Smooth muscle cell (in vitro differentiated cells): ENCODE measurements around the gene ABHD2. TPM values are rescaled to one million over a fixed set of nuclear protein-coding genes. Genes with fewer than 3 reads are reported as not detected.

Source experiments
- DNase-seq: peaks from one replicate; lab custom pipeline; 2025; ENCODE audit not compliant: unreplicated experiment; lab: John Stamatoyannopoulos, UW
- H2AFZ ChIP-seq: fragments of 200-600 bp; sonication (generic); 2 replicates; pipeline ENCODE4 v1.6.0; 2016; ENCODE audit warnings: antibody characterized with exemption, low read depth, mild to moderate bottlenecking
- H3F3A ChIP-seq: fragments of 200-600 bp; sonication (generic); 2 replicates; pipeline ENCODE4 v1.6.0; 2017; ENCODE audit warnings: antibody characterized with exemption, low read depth
- H3K27ac ChIP-seq: fragments of 200-600 bp; sonication (generic); 2 replicates; pipeline ENCODE4 v1.5.1; 2016; ENCODE audit warnings: low read depth, mild to moderate bottlenecking
- H3K27me3 ChIP-seq: fragments of 200-600 bp; sonication (generic); 2 replicates; pipeline ENCODE4 v1.6.1; 2016; ENCODE audit warnings: low read depth, mild to moderate bottlenecking
- H3K36me3 ChIP-seq: fragments of 200-600 bp; sonication (generic); 2 replicates; pipeline ENCODE4 v1.5.1; 2016; ENCODE audit warnings: low read depth
- H3K4me1 ChIP-seq: fragments of 200-600 bp; sonication (generic); 2 replicates; pipeline ENCODE4 v1.5.1; 2016; ENCODE audit warnings: low read depth
- H3K4me2 ChIP-seq: fragments of 200-600 bp; sonication (generic); 2 replicates; pipeline ENCODE4 v1.6.0; 2016; ENCODE audit warnings: mild to moderate bottlenecking
- H3K4me3 ChIP-seq: fragments of 200-600 bp; sonication (generic); 2 replicates; pipeline ENCODE4 v1.5.1; 2016; ENCODE audit warnings: mild to moderate bottlenecking
- H3K79me2 ChIP-seq: fragments of 200-600 bp; sonication (generic); 2 replicates; pipeline ENCODE4 v1.6.0; 2016; ENCODE audit warnings: low read depth, mild to moderate bottlenecking
- H3K9ac ChIP-seq: fragments of 200-600 bp; sonication (generic); 2 replicates; pipeline ENCODE4 v1.6.0; 2016; ENCODE audit warnings: low read depth
- H3K9me3 ChIP-seq: fragments of 200-600 bp; sonication (generic); replicated peaks from 2 replicates; pipeline ENCODE4 v1.5.1; 2016; ENCODE audit warnings: low read depth
- H4K20me1 ChIP-seq: fragments of 200-600 bp; sonication (generic); 2 replicates; pipeline ENCODE4 v1.6.0; 2016; ENCODE audit warnings: low read depth
- CTCF ChIP-seq: fragments of 200-600 bp; sonication (generic); IDR thresholded peaks from 2 replicates; pipeline ENCODE4 v1.5.1; 2017; ENCODE audit warnings: borderline replicate concordance, mild to moderate bottlenecking, antibody characterized with exemption; ENCODE audit not compliant: insufficient read depth, poor library complexity, severe bottlenecking
- WGBS: methylation state at CpG from one replicate; pipeline ENCODE4 v1.1.7; 2016; ENCODE audit warnings: low lambda C conversion rate; 5-methylcytosine and 5-hydroxymethylcytosine counted together
- polyA plus RNA-seq: library from polyadenylated mRNA; unstranded; fragments of >200 nt; fragmentation: Nextera tagmentation; extraction: Ambion mirVana; gene quantifications from 2 replicates; pipeline ENCODE4 v1.2.1, GENCODE V29; 2016
- total RNA-seq: library from RNA; depleted of rRNA; stranded (reverse); fragments of >200 nt; gene quantifications from 2 replicates; pipeline ENCODE4 v1.2.3, GENCODE V29; 2014

ABHD2 gene
- total and polyA plus RNA-seq, 2 experiments from 2014 or later = 9.4 to 23.9 TPM

GRCh38 chr15:89109238-89109637 is 21.0 kb downstream of the ABHD2 start:
- peaks cover 4% of the 10 kb centered on the region for H3K79me2 ChIP-seq
- no peak overlapping the region for H2AFZ ChIP-seq
- no peak overlapping the region for H3K4me2 ChIP-seq
- no peak overlapping the region for H3K9ac ChIP-seq
- no peak overlapping the region for H3K27ac ChIP-seq
- H3K27me3 ChIP-seq = no peaks in the 10 kb centered on the region
- H3K9me3 ChIP-seq = no peaks in the 10 kb centered on the region
- no peaks in the 10 kb centered on the region for H4K20me1 ChIP-seq
- 79% methylated on average over 4 of the region's 4 CpGs for WGBS
- H3K36me3 ChIP-seq = no peaks in the 10 kb centered on the region
- TF ChIP-seq CTCF = no peak
- H3F3A ChIP-seq = peaks cover 6% of the 10 kb centered on the region
- H3K4me3 ChIP-seq = no peak overlapping the region
- H3K4me1 ChIP-seq = no peaks in the 10 kb centered on the region
- no peak for DNase-seq

- TF ChIP-seq CTCF = no peak
- no peaks in the 10 kb centered on the region for H3K36me3 ChIP-seq
- H2AFZ ChIP-seq = no peak overlapping the region
- no peak overlapping the region for H3K4me3 ChIP-seq
- peaks cover 4% of the 10 kb centered on the region for H3K79me2 ChIP-seq
- no peak for DNase-seq
- no peak overlapping the region for H3K27ac ChIP-seq
- H3F3A ChIP-seq = no peaks in the 10 kb centered on the region
- 92% methylated on average over 8 of the region's 8 CpGs for WGBS
- no peaks in the 10 kb centered on the region for H3K4me1 ChIP-seq
- no peak overlapping the region for H3K9ac ChIP-seq
- H3K9me3 ChIP-seq = no peaks in the 10 kb centered on the region
- H3K4me2 ChIP-seq = no peak overlapping the region
- H3K27me3 ChIP-seq = no peaks in the 10 kb centered on the region
- H4K20me1 ChIP-seq = no peaks in the 10 kb centered on the region
Observed at GRCh38 chr15:89110060-89110459, 21.8 kb downstream of the ABHD2 start.

- Histone ChIP-seq H3K4me3 (no peak overlapping the region), H3K79me2 (peaks cover 4% of the 10 kb centered on the region), H2AFZ (no peak overlapping the region), H3K36me3 (no peaks in the 10 kb centered on the region), H3K9me3 (no peaks in the 10 kb centered on the region), H3K4me2 (no peak overlapping the region), H3K9ac (no peak overlapping the region), H4K20me1 (no peaks in the 10 kb centered on the region), H3K27ac (no peak overlapping the region), H3K27me3 (no peaks in the 10 kb centered on the region), H3K4me1 (no peaks in the 10 kb centered on the region), H3F3A (no peaks in the 10 kb centered on the region)
- no peak for TF ChIP-seq CTCF
- DNase-seq = no peak
Observed at GRCh38 chr15:89111352-89111751, 23.1 kb downstream of the ABHD2 start.

GRCh38 chr15:89111961-89112340 is 23.7 kb downstream of the ABHD2 start:
- H3K27me3 ChIP-seq = no peaks in the 10 kb centered on the region
- WGBS = 92% methylated on average over 4 of the region's 4 CpGs
- H3K36me3 ChIP-seq = no peaks in the 10 kb centered on the region
- H4K20me1 ChIP-seq = no peaks in the 10 kb centered on the region
- peaks cover 4% of the 10 kb centered on the region for H3K79me2 ChIP-seq
- H3K9ac ChIP-seq = no peak overlapping the region
- no peaks in the 10 kb centered on the region for H3K9me3 ChIP-seq
- DNase-seq = no peak
- no peaks in the 10 kb centered on the region for H3F3A ChIP-seq
- no peak overlapping the region for H2AFZ ChIP-seq
- H3K27ac ChIP-seq = no peak overlapping the region
- no peak overlapping the region for H3K4me2 ChIP-seq
- no peak overlapping the region for H3K4me3 ChIP-seq
- H3K4me1 ChIP-seq = no peaks in the 10 kb centered on the region
- no peak for TF ChIP-seq CTCF
